HG03342 (cell line): ENCODE measurements around the gene TLN1.

Source experiments
- ATAC-seq: cut with Tn5 transposase; IDR thresholded peaks from one replicate; pipeline ENCODE4 v1.9.1; 2021; ENCODE audit warnings: mild to moderate bottlenecking, moderate library complexity; ENCODE audit not compliant: unreplicated experiment

TLN1 gene

DNA sequence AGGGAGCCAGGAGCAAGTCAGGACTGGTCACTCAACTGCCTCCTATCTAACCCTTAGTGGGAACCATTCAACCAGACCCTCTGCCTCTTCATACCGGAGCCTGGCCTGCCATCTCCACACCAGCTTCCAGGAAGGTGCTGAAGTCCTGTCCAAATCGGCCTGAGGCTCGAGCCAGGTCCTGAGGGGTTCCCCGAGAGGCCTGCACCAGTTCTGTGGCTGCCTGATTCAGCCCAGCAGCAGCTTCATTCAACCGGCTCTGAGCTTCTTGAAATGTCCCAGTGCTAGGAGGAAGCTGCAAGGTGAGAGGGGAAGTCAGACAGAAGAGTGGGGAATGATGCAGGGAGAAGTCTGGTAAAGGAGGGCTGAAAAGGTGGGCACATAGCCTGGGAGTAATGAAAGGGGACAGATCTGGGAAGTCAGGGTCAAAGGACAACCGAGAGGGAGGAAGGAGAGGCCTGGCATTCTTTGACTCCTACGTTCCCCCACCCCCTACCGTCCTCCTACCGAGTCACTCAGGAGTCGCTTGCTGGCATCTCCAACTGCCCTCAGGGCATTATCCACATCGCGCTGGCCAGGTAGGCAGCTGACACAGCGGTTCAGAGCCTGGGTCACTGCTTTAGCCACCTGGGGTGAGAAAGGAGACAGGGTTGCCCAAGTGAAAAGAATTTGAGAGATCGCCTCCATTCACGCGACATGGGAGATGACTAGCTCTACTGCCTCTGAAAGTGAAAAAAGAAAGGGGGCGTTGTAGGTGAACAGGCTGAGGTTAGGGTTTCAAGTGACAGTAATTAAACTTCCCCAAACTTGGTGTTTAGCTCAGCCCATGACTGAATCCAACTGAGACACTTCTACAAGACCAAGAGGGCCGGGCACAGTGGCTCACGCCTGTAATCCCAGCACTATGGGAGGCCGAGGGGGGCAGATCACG is 20.2 kb downstream of the TLN1 start:
- no peak for ATAC-seq

- ATAC-seq = no peak
These were observed 21.0 kb downstream of the TLN1 start for GRCh38 chr9:35710818-35711500.

GRCh38 chr9:35708146-35708545 is 23.8 kb downstream of the TLN1 start:
- ATAC-seq = no peak

DNA sequence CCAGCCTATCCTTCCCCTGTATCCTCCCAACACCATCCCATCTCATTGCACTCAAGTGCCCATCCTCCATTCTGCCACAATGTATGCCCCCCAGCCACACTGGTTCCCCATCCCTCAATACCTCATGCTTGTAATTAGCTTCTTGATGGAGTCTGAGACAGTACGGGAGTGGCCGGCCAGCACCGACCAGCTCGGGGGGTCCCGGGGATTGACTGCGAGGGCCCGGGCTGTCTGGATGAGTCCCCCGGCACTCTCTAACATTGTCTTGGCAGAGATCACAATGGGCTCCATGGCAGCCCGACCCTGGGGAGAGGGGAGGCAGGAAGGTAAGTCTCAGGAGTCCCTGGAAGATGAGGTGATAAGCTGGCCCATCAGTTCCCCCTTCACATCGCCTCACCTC is 25.0 kb downstream of the TLN1 start:
- no peak for ATAC-seq

DNA sequence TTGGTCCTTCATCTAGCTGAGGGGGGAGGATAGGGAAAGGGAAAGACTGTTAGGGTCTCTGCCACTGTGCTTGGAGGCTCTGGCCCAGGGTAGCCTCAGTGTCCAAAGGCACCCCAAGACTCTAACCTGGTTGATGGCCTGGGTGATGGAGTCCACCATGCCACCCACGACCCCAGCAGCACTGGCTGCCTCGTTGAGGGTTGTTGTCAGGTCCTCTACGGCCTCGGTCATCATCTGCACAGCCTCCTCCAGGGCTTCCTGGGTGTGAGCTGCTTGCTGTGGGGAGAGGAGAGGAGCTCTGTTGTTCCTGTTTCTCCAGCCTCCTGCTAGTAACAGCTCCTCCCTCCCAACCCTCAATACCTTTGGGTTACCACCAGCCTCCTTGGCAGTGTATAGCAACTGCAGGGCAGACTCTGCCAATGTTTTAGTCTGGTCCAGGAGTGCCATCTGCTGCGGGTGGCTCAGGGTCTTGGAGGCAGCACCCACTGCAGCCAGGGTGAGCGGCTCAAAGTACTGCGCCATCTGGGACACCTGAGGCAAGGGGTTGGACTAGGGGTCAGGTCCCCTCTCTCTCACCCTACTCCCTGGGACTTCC is 26.1 kb downstream of the TLN1 start:
- no peak for ATAC-seq

- ATAC-seq = no peak
These were observed 26.6 kb downstream of the TLN1 start for GRCh38 chr9:35705372-35705771.

DNA sequence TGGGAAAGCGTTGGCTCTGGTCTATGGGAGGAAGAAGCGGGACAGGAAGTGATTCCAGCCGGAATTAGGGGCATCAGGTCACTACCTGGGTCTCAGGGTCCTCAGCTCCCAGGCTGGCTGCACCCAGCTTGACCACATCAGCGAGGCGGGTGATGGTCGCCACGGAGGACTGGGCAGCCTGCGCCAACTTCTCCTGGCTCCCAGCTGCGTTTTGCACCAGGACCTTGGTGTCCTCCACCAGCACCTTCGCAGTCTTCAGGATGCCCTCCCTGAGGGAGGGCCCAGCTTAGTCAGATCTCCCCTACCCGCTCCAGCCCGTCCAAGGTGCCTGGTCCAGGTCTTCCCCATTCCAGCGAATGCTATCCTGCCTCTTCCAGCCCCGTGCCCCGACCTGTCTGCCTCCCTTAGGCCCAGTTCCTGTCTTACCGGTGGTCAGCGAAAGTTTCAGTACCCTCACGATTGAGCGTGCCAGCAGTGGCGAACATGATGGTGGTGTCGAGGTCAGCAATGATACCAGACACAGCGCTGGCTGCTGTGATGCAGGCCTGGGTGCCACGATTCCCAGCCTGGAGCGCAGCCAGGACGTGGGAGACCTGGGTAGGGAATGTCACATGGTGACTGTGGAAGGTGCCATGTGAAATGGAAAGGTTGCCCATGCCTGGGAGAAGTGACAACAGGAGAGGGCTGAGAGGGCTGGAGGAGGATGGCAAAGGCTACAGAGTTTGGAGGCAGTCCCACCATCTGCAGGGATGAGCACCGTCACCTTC is 27.9 kb downstream of the TLN1 start:
- ATAC-seq = no peak

DNA sequence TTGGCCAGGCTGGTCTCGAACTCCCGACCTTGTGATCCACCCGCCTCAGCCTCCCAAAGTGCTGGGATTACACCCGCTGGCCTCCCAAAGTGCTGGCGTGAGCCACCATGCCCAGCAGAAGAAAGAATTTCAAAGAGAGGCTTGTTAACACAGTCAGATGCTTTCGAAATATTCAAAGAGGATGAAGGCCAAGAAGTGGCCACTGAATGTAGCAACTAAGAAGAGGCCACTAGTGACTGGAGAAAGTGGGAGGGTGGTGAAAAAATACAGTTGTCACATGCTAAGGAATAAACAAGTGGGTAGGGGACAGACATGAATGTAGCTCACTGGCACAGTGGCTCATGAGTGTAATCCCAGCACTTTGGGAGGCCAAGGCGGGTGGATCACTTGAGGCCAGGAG is 29.3 kb downstream of the TLN1 start:
- ATAC-seq = no peak

- ATAC-seq = no peak
These were observed 31.1 kb downstream of the TLN1 start for GRCh38 chr9:35700942-35701341.

GRCh38 chr9:35700031-35700430 is 32.0 kb downstream of the TLN1 start:
- ATAC-seq = no peak

- ATAC-seq = no peak
These were observed 33.8 kb downstream of the TLN1 start for GRCh38 chr9:35698231-35698630.

GRCh38 chr9:35697486-35697885 is 34.5 kb downstream of the TLN1 start:
- no peak for ATAC-seq

GRCh38 chr9:35696520-35697215 is 35.3 kb downstream of the TLN1 start:
- peak; percentile 70 for ATAC-seq

DNA sequence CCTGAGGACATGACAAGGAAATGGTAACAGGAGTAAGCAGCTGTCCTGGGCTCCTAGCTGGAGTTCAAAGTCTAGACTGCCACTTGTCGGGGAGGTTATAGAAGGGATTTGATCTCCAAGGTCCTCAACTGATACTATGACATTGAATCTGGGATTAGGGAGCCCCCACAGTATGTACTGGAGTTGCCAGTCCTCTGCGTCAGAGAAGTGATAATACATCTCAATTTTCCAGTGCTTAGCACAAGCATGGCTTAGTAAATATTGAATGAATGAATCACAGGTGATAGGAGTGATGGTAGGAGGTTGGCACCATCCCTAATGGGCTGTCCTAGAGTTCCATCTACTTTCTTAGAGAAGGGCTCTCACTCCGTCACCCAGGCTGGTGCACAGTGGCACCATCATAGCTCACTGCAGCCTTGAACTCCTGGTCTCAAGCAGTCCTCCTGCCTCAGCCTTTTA is 36.0 kb downstream of the TLN1 start:
- ATAC-seq = no peak

GRCh38 chr9:35691757-35692301 is 40.2 kb downstream of the TLN1 start:
- ATAC-seq = no peak

DNA sequence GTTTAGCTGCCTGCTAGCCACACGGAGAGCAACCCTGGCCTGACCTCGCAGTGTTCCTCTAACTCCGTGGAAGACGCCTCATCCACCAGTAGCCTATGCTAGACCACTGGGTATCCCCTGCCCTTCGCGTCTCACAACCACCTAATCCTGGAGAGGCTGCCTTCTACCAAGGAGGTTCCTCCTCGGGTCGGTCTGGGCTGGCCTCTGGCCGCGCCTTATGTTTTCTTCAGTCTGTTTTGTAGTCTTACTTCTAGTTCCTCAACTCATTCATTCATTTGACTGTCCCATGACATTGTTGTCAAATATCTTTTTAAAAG is 40.7 kb downstream of the TLN1 start:
- no peak for ATAC-seq

- ATAC-seq = no peak
These were observed 41.2 kb downstream of the TLN1 start for GRCh38 chr9:35690614-35691333.

- no peak for ATAC-seq
These were observed 41.7 kb downstream of the TLN1 start for GRCh38 chr9:35690294-35690613.

DNA sequence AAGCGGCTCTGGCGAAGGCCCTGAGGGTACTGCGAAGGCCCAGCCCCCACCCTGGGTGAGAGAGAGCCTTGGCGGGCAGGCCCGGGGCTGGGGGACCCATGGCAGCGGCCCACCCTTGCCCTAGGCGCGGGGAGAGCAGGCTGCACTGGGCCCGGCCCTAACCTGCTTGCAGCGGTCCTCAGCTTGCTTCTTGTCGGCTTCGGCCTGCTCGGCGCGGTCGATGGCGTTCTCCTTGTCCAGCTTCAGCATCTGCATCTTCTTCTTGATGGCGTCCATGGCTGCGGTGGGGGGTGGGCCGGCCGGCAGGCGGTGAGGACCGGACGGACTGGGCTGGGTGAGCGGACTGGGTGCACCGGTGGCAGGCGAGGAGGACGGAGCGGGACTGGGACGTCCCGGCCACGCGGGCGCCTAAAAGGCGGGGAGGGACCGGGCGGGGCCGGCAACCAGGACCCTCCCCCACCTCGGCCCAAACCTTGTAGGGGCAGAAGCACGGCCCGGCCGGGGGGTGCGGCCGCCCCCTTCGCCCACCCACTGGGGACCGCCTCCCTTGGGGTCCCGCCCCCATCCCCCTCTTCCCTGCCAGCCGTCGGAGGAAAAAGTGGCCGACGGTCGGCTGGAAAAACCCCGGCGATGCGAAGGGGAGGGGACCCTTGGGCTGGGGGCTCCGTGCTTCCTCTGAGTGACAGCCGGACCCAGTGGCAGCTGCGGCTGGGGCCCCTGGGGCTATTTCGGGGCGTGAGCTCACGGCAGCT is 42.3 kb downstream of the TLN1 start, which contains the start of gene TPM2:
Gene TPM2, minus strand, starts transcription at position 384 of the 752 bp plus-strand sequence. Its CDS starts 108 bp downstream, at position 276.
- ATAC-seq = no peak
